ENCODE results near the gene KAZALD1. TPM values are rescaled to one million over a fixed set of nuclear protein-coding genes. Genes with fewer than 3 reads are reported as not detected.

KAZALD1 gene
- total RNA-seq, 3 donors from 2014 or later, result 2.8 to 4.9 (median 4.5) TPM

GRCh38 chr10:101019440-101019703 lies 42.4 kb upstream of the KAZALD1 start:
- H3K4me3 ChIP-seq, result no peak overlapping the region
- no peak overlapping the region for H3K27ac ChIP-seq
- no peaks in the 10 kb centered on the region for H3K27me3 ChIP-seq
- no peaks in the 10 kb centered on the region for H3K36me3 ChIP-seq
- DNase-seq (ENCODE audit: low spot score in 2 of 2), result no peak
- no peaks in the 10 kb centered on the region for H3K9me3 ChIP-seq
- TF ChIP-seq, protein P1, sequence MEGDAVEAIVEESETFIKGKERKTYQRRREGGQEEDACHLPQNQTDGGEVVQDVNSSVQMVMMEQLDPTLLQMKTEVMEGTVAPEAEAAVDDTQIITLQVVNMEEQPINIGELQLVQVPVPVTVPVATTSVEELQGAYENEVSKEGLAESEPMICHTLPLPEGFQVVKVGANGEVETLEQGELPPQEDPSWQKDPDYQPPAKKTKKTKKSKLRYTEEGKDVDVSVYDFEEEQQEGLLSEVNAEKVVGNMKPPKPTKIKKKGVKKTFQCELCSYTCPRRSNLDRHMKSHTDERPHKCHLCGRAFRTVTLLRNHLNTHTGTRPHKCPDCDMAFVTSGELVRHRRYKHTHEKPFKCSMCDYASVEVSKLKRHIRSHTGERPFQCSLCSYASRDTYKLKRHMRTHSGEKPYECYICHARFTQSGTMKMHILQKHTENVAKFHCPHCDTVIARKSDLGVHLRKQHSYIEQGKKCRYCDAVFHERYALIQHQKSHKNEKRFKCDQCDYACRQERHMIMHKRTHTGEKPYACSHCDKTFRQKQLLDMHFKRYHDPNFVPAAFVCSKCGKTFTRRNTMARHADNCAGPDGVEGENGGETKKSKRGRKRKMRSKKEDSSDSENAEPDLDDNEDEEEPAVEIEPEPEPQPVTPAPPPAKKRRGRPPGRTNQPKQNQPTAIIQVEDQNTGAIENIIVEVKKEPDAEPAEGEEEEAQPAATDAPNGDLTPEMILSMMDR (IDR thresholded peaks at IDR 0.05), result no peak
- TF ChIP-seq POLR2A (IDR thresholded peaks at IDR 0.05) (no peak), POLR2AphosphoS5 (IDR thresholded peaks at IDR 0.05) (no peak)
- H3K4me1 ChIP-seq, result peaks cover 0 to 3% of the 10 kb centered on the region in 2 donors
- intact Hi-C loops (cut with DNase I; ENCODE audit: low total_unique reads), result no loop called here

- H3K27ac ChIP-seq, result no peak overlapping the region
- H3K27me3 ChIP-seq, result no peaks in the 10 kb centered on the region
- TF ChIP-seq POLR2A (IDR thresholded peaks at IDR 0.05), result no peak
- TF ChIP-seq, protein P1 (IDR thresholded peaks at IDR 0.05), result no peak
- no peak for TF ChIP-seq POLR2AphosphoS5 (IDR thresholded peaks at IDR 0.05)
- peaks cover 0 to 3% of the 10 kb centered on the region in 2 donors for H3K4me1 ChIP-seq
- no peak for DNase-seq (ENCODE audit: low spot score in 2 of 2)
- no peak overlapping the region for H3K4me3 ChIP-seq
- no peaks in the 10 kb centered on the region for H3K36me3 ChIP-seq
- intact Hi-C loops (cut with DNase I; ENCODE audit: low total_unique reads), result loop anchor here (2.0 kb wide), 1 partner anchor 20 kb away; no protein-coding TSS in a partner anchor
- H3K9me3 ChIP-seq, result no peaks in the 10 kb centered on the region
Measured at GRCh38 chr10:101020427-101021075, 41.2 kb upstream of the KAZALD1 start.

DNA sequence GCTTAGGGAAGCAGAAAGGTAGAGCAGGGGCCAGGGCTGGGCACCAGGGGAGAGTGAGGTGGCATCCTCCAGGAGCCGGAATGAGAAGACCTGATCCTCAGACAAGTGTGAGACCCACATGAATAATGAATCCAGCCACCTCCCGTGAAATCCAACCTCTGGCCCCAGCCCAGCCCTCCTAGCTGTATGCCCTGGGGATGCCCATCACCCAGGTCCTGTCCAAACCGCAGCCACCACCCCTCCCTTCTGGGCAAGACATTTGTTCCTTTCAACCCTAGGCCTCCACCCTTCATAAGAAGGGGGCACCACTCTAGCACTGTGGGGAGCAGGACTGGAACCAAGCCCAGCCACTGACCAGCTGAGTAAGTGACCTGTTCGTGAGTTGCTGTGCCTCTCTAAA lies 40.5 kb upstream of the KAZALD1 start:
- intact Hi-C loops (cut with DNase I; ENCODE audit: low total_unique reads), result loop anchor here (2.0 kb wide), 1 partner anchor 20 kb away; no protein-coding TSS in a partner anchor
- no peaks in the 10 kb centered on the region for H3K36me3 ChIP-seq
- DNase-seq (ENCODE audit: low spot score in 2 of 2), result no peak

DNA sequence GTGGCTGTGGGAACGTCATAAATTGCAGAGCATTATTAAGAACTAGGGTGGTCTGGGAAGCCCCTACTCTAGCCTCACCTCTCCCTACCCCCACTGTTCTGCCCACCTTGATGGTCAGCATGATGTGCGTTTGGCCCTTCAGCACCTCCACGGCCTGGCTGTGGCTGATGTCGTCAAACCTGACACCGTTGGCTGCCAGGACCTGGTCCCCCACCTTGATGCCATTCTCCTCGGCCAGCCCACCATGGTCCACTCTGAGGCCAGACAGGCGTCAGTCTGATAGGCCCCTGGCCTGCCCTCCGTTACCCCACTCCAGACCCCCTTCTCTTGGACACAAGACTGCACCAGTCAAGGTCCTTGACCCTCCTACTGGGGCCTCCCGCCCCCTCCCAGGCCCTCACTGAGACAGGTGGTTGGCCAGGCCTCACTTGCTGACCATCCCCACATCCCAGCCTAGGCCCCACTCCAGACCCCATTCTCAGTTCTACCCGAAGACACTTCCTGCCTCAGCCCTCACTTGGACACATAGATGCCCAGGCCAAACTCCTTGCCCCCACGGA lies 40.0 kb upstream of the KAZALD1 start:
- no peaks in the 10 kb centered on the region for H3K27me3 ChIP-seq
- TF ChIP-seq, protein P1 (IDR thresholded peaks at IDR 0.05), result no peak
- TF ChIP-seq POLR2AphosphoS5 (IDR thresholded peaks at IDR 0.05) (no peak), POLR2A (IDR thresholded peaks at IDR 0.05) (no peak)
- no peak overlapping the region for H3K27ac ChIP-seq
- no peaks in the 10 kb centered on the region for H3K9me3 ChIP-seq
- H3K4me3 ChIP-seq, result no peak overlapping the region
- no peaks in the 10 kb centered on the region for H3K36me3 ChIP-seq
- H3K4me1 ChIP-seq, result peaks cover 0 to 3% of the 10 kb centered on the region in 2 donors
- intact Hi-C loops (cut with DNase I; ENCODE audit: low total_unique reads), result loop anchor here (2.0 kb wide), 1 partner anchor 19 kb away; no protein-coding TSS in a partner anchor
- DNase-seq (ENCODE audit: low spot score in 2 of 2), result no peak

More for the DNA sequence above, 40.5 kb upstream of the KAZALD1 start:
- Histone ChIP-seq H3K9me3 (no peaks in the 10 kb centered on the region), H3K4me1 (peaks cover 0 to 3% of the 10 kb centered on the region in 2 donors), H3K27me3 (no peaks in the 10 kb centered on the region), H3K4me3 (no peak overlapping the region), H3K27ac (no peak overlapping the region)
- TF ChIP-seq POLR2A (IDR thresholded peaks at IDR 0.05), result no peak
- TF ChIP-seq POLR2AphosphoS5 (IDR thresholded peaks at IDR 0.05), result no peak
- TF ChIP-seq, protein P1 (IDR thresholded peaks at IDR 0.05), result no peak

GRCh38 chr10:101022967-101023705 lies 38.7 kb upstream of the KAZALD1 start:
- H3K27me3 ChIP-seq, result no peaks in the 10 kb centered on the region
- intact Hi-C loops (cut with DNase I; ENCODE audit: low total_unique reads), result no loop called here
- peaks cover 0 to 3% of the 10 kb centered on the region in 2 donors for H3K4me1 ChIP-seq
- H3K9me3 ChIP-seq, result no peaks in the 10 kb centered on the region
- no peak overlapping the region for H3K27ac ChIP-seq
- no peaks in the 10 kb centered on the region for H3K36me3 ChIP-seq
- TF ChIP-seq POLR2A (IDR thresholded peaks at IDR 0.05), result no peak
- no peak for DNase-seq (ENCODE audit: low spot score in 2 of 2)
- H3K4me3 ChIP-seq, result no peak overlapping the region
